ENCODE measurements around the gene CCL3. TPM values are rescaled to one million over a fixed set of nuclear protein-coding genes. Genes with fewer than 3 reads are reported as not detected.

The CCL3 gene
- polyA plus RNA-seq, 3 donors: 161 to 328 (median 190) TPM

GRCh38 chr17:36069136-36069535, 20.8 kb downstream of the CCL3 start:
- Mint-ChIP-seq H3K4me1 (peaks cover 14% of the 10 kb centered on the region), H3K36me3 (no peaks in the 10 kb centered on the region), H3K27me3 (ENCODE audit: low read depth in 3 of 3) (peaks cover 0 to 3% (median 2%) of the 10 kb centered on the region in 3 donors), H3K9me3 (no peaks in the 10 kb centered on the region), H3K4me3 (no peak overlapping the region), H3K27ac (no peak overlapping the region)
- H3K4me3 ChIP-seq (replicated peaks in 1 of 3; ENCODE audit: low read depth in 2 of 3, low read length in 3 of 3): no peak overlapping the region
- H3K9me3 ChIP-seq (replicated peaks in 1 of 2; ENCODE audit: control insufficient read depth in 1 of 2, insufficient read depth in 1 of 2, low read length in 2 of 2): no peaks in the 10 kb centered on the region
- H3K4me2 ChIP-seq (replicated peaks; ENCODE audit: extremely low read depth, low read length, poor library complexity, severe bottlenecking): no peak overlapping the region
- no peak overlapping the region for H2AFZ ChIP-seq (ENCODE audit: insufficient read depth, low read depth, low read length, poor library complexity, severe bottlenecking)
- DNase-seq: no peak
- H3K4me1 ChIP-seq (ENCODE audit: control insufficient read depth in 1 of 2, insufficient read depth in 2 of 2, low read length in 2 of 2): peaks cover 6 to 7% of the 10 kb centered on the region in 2 donors
- H3K36me3 ChIP-seq (replicated peaks in 1 of 2; ENCODE audit: control insufficient read depth in 1 of 2, insufficient read depth in 2 of 2, low read length in 2 of 2): no peaks in the 10 kb centered on the region
- no peaks in the 10 kb centered on the region for H3K79me2 ChIP-seq (ENCODE audit: insufficient read depth, low read length)
- no peak overlapping the region for H3K27ac ChIP-seq (ENCODE audit: low read depth in 1 of 2, low read length in 2 of 2)
- no peaks in the 10 kb centered on the region for H4K20me1 ChIP-seq (ENCODE audit: insufficient read depth, low read length)
- TF ChIP-seq, protein P1, sequence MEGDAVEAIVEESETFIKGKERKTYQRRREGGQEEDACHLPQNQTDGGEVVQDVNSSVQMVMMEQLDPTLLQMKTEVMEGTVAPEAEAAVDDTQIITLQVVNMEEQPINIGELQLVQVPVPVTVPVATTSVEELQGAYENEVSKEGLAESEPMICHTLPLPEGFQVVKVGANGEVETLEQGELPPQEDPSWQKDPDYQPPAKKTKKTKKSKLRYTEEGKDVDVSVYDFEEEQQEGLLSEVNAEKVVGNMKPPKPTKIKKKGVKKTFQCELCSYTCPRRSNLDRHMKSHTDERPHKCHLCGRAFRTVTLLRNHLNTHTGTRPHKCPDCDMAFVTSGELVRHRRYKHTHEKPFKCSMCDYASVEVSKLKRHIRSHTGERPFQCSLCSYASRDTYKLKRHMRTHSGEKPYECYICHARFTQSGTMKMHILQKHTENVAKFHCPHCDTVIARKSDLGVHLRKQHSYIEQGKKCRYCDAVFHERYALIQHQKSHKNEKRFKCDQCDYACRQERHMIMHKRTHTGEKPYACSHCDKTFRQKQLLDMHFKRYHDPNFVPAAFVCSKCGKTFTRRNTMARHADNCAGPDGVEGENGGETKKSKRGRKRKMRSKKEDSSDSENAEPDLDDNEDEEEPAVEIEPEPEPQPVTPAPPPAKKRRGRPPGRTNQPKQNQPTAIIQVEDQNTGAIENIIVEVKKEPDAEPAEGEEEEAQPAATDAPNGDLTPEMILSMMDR (IDR thresholded peaks at IDR 0.05): no peak
- no peak overlapping the region for H3K9ac ChIP-seq (ENCODE audit: insufficient read depth, low read length, poor library complexity, severe bottlenecking)
- H3K27me3 ChIP-seq (ENCODE audit: control insufficient read depth in 2 of 2, insufficient read depth in 2 of 2, low read length in 2 of 2): no peaks in the 10 kb centered on the region
- intact Hi-C loops (cut with micrococcal nuclease): loop anchor here in 1 of 2 donors (10.0 kb wide), 1 partner anchor 84 kb away; the partner anchor contains the start of genes CCL14 and CCL16

GRCh38 chr17:36068524-36068923, 21.4 kb downstream of the CCL3 start:
- 90% methylated on average over 2 of the region's 3 CpGs for WGBS (ENCODE audit: insufficient coverage)
- H3K27me3 Mint-ChIP-seq (ENCODE audit: low read depth in 3 of 3): peaks cover 0 to 5% (median 2%) of the 10 kb centered on the region in 3 donors
- no peak overlapping the region for H3K27ac Mint-ChIP-seq
- no peaks in the 10 kb centered on the region for H3K27me3 ChIP-seq (ENCODE audit: control insufficient read depth in 2 of 2, insufficient read depth in 2 of 2, low read length in 2 of 2)
- H4K20me1 ChIP-seq (ENCODE audit: insufficient read depth, low read length): no peaks in the 10 kb centered on the region
- no peak overlapping the region for H2AFZ ChIP-seq (ENCODE audit: insufficient read depth, low read depth, low read length, poor library complexity, severe bottlenecking)
- no peak overlapping the region for H3K27ac ChIP-seq (ENCODE audit: low read depth in 1 of 2, low read length in 2 of 2)
- peaks cover 14% of the 10 kb centered on the region for H3K4me1 Mint-ChIP-seq
- H3K36me3 Mint-ChIP-seq: no peaks in the 10 kb centered on the region
- no peak overlapping the region for H3K4me3 Mint-ChIP-seq
- TF ChIP-seq, protein P1 (IDR thresholded peaks at IDR 0.05): no peak
- DNase-seq: no peak
- no peak overlapping the region for H3K9ac ChIP-seq (ENCODE audit: insufficient read depth, low read length, poor library complexity, severe bottlenecking)
- H3K79me2 ChIP-seq (ENCODE audit: insufficient read depth, low read length): no peaks in the 10 kb centered on the region
- H3K4me3 ChIP-seq (replicated peaks in 1 of 3; ENCODE audit: low read depth in 2 of 3, low read length in 3 of 3): no peak overlapping the region
- no peak overlapping the region for H3K4me2 ChIP-seq (replicated peaks; ENCODE audit: extremely low read depth, low read length, poor library complexity, severe bottlenecking)
- H3K4me1 ChIP-seq (ENCODE audit: control insufficient read depth in 1 of 2, insufficient read depth in 2 of 2, low read length in 2 of 2): peaks cover 6 to 7% of the 10 kb centered on the region in 2 donors
- intact Hi-C loops (cut with micrococcal nuclease): loop anchor here in 1 of 2 donors (10.0 kb wide), 1 partner anchor 84 kb away; the partner anchor contains the start of genes CCL14 and CCL16
- H3K9me3 ChIP-seq (replicated peaks in 1 of 2; ENCODE audit: control insufficient read depth in 1 of 2, insufficient read depth in 1 of 2, low read length in 2 of 2): no peaks in the 10 kb centered on the region
- H3K9me3 Mint-ChIP-seq: no peaks in the 10 kb centered on the region
- no peaks in the 10 kb centered on the region for H3K36me3 ChIP-seq (replicated peaks in 1 of 2; ENCODE audit: control insufficient read depth in 1 of 2, insufficient read depth in 2 of 2, low read length in 2 of 2)
